Hindlimb muscle (tissue), 1 donor: ENCODE data around the gene RGS14. TPM values are rescaled to one million over a fixed set of nuclear protein-coding genes. Genes with fewer than 3 reads are reported as not detected.
"Not testable (repeated sequence)": the region's sequence is repeated elsewhere in the genome, so short reads cannot be mapped to it uniquely, and the experiment has no call there.

Source experiments
- DNase-seq: peaks from one replicate; pipeline ENCODE4 v3.0.0-alpha.2; 2013
- polyA plus RNA-seq: library from polyadenylated mRNA; unstranded; fragments of 120-200 nt; gene quantifications from one replicate; pipeline ENCODE4 v1.2.1, GENCODE V29; 2013; ENCODE audit not compliant: insufficient read length

The RGS14 gene
- polyA plus RNA-seq, 1 donor, result 17.7 TPM

DNA sequence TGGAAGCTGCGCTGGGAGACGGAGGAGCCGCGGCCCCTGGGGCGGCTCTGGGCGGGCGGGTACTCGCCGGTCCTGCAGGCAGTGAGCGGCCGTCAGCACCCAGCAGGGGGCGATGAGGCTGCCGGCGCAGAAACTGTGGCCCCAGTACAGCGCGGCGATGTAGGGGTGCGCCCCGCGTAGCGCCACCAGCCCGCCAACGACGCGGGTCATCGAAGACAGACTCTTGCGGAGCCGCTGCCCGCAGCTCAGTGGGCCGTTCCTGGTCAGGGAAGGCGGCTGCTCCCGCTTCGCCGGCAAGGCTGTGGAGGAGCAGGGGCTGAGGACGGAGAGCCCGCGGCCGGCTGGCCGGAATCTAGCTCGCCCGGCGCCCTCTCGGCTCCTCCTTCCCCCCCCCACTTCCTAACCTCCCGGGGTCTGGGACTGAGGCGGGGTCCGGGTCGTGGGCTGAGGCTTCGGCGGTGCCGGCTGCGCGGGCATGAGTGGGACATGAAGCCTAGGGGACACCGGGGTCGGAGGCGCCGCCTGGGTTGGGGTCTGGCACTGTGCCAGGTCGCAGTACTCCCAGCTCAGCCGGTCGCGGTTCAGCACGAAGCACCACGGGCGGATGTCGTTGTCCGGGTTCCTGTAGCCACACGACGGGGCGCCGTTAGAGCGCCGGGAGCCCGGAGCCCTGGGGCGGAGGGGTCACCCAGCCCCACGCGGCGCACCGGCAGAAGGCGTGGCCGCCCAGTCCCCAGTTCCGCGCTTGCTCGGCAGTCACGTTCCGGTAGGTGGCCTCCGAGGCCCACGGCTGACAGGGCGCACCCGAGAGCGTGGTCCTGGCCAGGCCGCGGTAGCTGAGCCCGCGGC is 46.3 kb downstream of the RGS14 start:
- peak; percentile 84 for DNase-seq

DNA sequence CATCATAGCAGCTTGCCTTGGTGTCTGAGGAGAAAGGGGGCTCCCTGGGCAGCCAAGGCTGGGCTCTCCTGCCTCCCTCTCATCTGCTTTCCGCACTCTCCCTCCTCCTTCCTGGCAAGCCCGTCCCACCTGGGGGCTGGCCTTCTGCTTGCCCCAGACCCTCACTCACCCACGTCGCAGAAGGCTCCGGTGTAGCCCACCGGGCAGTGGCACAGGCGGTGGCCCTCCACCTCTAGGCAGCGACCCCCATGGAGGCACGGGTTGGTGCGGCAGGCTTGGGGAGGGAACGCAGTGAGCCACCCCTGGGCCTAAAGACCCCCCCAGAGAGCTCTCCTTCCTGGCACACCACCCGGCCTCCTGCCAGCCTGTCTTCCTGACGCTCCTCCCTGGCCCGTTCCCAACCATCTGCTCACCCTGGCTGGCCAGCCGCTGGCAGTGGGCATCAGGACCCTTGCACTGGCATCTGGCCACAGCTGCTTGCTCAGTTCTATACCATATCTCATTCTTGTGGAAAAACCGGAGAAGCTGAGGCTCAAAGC is 47.0 kb downstream of the RGS14 start:
- DNase-seq, result no peak

DNA sequence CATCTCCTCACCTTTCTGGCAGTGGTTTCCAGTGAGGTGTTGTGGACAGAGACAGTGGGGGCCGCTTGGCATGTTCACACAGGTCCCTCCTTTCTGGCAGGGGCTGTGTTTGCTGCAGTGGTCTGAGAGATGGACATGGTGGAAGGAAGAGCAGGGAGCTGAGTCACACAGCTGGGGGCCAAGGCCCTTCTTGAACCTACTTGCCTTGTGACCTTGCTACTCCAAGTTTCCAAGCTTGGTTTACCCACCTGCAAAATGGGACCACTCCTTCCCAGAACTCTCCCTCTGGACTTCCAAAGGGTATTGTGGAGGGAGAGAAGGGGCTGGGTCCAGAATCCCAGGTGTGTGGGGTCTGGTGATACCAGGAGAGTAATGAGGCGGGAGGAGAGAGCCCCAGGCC is 47.6 kb downstream of the RGS14 start:
- no peak for DNase-seq

DNA sequence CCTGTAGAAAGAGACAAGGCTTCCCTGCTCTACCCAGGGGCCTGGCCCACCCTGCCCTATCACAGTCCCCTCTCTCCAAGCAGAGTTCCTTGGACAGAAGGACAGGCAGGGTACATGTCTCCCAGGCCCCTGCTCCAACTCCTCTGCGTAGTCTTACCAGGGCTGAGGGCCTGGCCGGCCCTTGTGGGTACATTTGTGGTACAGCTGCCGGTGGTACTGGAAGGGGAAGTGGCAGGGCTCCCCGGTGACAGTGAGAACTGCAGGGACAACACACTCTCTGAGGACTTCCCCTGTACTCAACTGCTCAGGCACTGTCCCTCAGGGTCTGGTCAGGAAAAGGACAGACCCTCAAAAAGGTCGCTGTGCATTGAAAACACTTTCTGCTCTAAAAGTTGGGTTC is 48.1 kb downstream of the RGS14 start:
- no peak for DNase-seq

DNA sequence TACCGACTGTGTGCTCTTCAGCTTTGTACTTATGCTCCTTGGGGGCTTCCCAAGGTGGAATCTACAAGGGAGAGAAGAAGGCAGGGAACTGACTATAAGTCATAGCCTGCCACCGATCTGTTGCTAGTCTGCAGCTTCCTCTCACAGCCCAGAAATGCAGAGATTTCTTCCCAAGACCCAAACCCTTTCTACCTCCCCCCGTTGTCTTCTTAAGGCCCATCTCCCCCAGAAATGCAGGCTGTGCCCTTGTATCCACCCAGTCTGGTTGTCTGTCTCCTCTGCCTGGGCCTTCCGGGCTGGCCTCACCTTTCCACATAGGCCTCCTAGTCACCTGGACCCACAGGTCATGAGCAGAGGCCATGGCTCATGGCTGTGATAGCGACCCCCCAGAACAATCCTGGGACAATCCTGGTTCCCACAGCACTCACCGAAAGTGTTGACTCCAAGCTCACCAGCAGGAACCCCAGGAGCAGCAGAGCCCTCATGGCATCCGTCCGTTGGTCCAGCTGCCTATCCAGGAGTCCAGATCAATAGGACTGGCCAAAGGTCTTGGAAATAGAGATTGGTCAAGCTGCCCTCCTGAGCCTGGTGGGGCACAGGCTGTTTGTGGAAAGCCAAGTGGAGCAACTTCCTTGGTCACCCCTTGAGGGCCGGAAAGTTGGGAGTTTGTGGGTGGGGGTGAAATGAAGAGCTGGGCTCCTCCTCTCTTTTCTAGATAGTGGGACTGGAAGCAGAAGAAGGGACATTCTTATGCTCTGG is 51.5 kb downstream of the RGS14 start, which contains the start of gene F12:
Gene F12, minus strand, starts transcription at position 522 of the 759 bp plus-strand sequence. Its CDS starts 37 bp downstream, at position 485.
- DNase-seq, result no peak

DNA sequence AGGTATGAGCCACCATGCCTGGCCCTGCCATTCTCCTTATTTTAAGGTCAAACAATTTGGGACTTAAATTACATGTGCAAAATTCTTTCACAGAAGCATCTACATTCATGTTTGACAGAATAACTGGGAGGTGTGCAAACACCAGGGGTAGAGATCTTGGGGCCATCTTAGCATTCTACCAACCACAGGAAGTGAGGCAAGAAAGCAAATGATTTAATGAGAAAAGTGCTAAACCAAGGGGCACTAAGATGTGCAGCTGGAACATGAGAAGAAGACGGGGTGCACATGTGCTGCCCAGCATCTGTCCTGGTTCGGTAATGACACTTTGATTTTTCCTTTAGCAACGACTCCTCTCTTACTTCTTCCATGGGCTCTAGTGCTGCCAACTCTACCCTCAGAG is 52.9 kb downstream of the RGS14 start:
- DNase-seq, result no peak

DNA sequence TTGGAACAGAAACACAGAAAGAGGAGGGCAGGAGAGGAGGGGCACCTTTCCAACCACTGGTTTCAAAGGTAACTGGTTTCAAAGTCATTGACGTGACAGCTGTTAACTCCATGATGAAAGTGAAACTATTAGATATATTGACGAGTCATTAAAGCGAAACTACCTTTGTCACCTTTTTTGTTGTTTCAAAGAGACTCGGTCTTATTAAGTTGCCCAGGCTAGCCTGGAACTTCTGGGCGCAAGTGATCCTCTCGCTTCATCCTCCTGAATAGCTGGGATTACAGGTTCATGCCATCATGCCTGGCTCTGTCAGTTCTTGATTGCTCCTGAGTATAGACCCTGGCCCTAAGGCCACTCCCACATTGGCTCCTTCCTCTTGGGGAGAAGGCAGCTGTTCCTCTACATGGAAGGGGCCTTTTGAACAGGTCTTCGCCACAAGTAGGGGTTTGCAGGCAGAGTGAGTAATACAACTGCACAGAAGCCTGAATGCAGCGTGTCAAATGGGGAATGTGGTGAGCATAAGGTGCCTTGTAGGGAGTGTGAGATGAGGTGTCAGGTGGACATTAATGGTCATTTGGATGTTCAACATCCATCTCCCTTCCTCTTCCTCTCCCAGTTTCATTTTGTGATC is 55.0 kb downstream of the RGS14 start:
- no peak for DNase-seq

DNA sequence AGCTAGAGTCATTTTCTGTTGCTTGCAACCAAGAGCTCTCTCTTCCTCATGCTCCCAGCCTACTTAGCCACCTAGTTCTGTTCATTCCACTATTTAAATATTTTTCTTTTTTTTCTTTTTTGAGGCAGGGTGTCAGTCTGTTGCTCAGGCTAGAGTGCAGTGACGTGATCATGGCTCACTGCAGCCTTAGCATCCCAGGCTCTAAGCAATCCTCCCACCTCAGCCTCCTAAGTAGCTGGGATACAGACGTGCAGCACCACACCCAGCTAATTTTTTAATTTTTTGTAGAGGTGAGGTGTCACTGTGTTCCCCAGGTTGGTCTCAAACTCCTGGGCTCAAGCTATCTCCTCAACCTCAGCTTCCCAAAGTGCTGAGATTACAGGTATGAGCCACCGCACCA is 56.8 kb downstream of the RGS14 start:
- no peak for DNase-seq

DNA sequence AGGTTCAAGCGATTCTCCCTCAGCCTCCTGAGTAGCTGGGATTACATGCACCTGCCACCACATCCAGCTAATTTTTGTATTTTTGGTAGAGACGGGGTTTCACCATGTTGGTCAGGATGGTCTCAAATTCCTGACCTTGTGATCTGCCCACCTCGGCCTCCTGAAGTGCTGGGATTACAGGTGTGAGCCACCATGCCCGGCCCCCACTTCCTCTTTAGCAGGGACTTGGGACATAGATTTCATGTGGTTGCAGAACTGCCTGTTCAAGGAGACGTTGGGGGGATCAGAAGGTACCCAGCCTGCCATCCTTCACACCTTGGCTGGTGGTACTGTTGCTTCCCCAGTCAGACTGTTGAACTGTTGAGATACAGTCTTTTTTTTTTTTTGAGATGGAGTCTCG is 59.4 kb downstream of the RGS14 start:
- DNase-seq, result not testable (repeated sequence)

DNA sequence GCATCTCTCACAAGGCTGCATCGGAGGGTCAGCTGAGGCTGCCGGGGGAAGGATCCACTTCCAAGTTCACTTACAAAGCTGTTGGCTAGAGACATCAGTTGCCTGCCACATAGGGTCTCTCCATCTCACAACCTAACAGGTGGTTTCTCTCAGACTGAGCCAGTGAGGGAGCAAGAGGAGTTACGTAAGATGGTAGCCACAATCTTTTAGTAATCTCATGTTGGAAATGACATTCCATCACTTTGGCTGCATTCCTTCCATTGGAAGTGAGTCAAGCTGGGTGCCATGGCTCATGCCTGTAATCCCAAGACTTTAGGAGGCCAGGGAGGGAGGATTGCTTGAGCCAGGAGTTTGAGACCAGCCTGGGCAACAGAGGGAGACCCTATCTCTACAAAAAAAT is 61.3 kb downstream of the RGS14 start:
- DNase-seq, result no peak

DNA sequence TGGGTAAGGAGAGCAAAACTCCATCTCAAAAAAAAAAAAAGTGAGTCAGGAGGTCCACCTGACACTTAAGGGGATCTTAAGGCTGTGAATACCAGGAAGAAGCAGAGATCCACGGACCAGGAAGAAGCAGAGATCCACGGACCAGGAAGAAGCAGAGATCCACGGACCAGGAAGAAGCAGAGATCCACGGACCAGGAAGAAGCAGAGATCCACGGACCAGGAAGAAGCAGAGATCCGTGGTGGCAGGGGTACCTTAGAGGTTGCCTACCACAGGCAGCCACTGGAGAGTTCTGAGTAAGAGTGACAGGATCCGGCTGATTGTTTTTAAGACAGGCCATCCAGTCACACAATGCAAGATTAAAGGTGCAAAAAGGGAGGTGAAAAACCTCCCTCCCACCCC is 62.7 kb downstream of the RGS14 start:
- not testable (repeated sequence) for DNase-seq

DNA sequence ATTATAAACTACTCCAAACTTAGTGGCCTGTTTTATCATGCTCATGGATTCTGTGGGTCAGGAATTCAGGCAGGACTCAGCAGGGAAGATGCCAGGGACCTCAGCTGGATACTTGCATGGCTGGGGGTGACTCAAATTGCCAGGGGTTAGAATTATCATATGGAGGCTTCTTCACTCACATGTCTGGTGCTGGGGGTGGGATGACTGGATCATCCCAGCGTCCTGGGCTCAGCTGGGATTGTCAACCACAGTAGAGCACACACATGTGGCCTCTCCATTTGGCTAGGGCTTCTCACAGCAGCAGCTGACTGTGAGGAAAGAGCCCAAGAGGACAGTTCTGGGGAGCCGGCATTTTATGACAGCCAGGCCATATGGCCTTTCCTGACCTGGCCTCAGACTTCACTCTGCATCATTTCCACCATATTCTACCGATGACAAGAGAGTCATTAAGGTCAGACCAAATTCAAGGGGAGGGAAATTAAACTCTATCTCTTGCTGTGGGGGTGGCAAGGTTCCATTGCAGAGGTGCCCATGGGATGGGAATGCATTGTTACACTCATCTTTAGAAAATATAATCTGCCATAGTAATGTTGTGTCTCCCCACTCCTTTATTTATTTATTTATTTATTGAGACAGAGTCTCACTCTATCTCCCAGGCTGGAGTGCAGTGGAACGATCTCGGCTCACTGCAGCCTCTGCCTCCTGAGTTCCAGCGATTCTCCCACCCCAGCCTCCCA is 63.5 kb downstream of the RGS14 start:
- DNase-seq, result no peak

Other genes with a start within 250 kb of the RGS14 start
- gene NSD1, start 224.2 kb upstream of the RGS14 start, polyA plus RNA-seq, result 47.8 TPM
- gene RAB24, start 54.2 kb upstream of the RGS14 start, polyA plus RNA-seq, result 23.0 TPM
- gene PRELID1, start 54.1 kb upstream of the RGS14 start, polyA plus RNA-seq, result 79.7 TPM
- 20.3 TPM for gene MXD3, start 46.0 kb upstream of the RGS14 start, polyA plus RNA-seq
- 76.5 TPM for gene LMAN2, start 6.3 kb upstream of the RGS14 start, polyA plus RNA-seq
- gene SLC34A1, start 26.5 kb downstream of the RGS14 start, polyA plus RNA-seq, result not detected
- gene PFN3, start 42.7 kb downstream of the RGS14 start, polyA plus RNA-seq, result not detected
- gene F12, start 51.6 kb downstream of the RGS14 start, polyA plus RNA-seq, result 0.41 TPM
- gene GRK6, start 68.8 kb downstream of the RGS14 start, polyA plus RNA-seq, result 17.7 TPM
- gene PRR7, start 88.9 kb downstream of the RGS14 start, polyA plus RNA-seq, result 0.96 TPM
- 280 TPM for gene DBN1, start 115.7 kb downstream of the RGS14 start, polyA plus RNA-seq
- 326 TPM for gene PDLIM7, start 139.7 kb downstream of the RGS14 start, polyA plus RNA-seq
- gene DOK3, start 151.9 kb downstream of the RGS14 start, polyA plus RNA-seq, result 9.8 TPM
- 45.8 TPM for gene DDX41, start 159.0 kb downstream of the RGS14 start, polyA plus RNA-seq
- 59.9 TPM for gene FAM193B, start 196.6 kb downstream of the RGS14 start, polyA plus RNA-seq
- gene TMED9, start 234.3 kb downstream of the RGS14 start, polyA plus RNA-seq, result 114 TPM
- gene B4GALT7, start 242.2 kb downstream of the RGS14 start, polyA plus RNA-seq, result 20.7 TPM